Left ventricle myocardium inferior (tissue), 1 donor: Measurements from ENCODE around the gene ZNF736. TPM values are rescaled to one million over a fixed set of nuclear protein-coding genes. Genes with fewer than 3 reads are reported as not detected.
"Not testable (repeated sequence)": the region's sequence is repeated elsewhere in the genome, so short reads cannot be mapped to it uniquely, and the experiment has no call there.

Experiments
- DNase-seq: peaks from one replicate; pipeline ENCODE4 v3.0.0-alpha.2; 2020
- H3K27ac ChIP-seq: fragments of 200-600 bp; replicated peaks from 2 replicates; pipeline ENCODE4 v1.8.0; 2021
- H3K27me3 ChIP-seq: fragments of 200-600 bp; 2 replicates; pipeline ENCODE4 v1.8.0; 2021; ENCODE audit warnings: low read depth
- H3K36me3 ChIP-seq: fragments of 200-600 bp; 2 replicates; pipeline ENCODE4 v1.8.0; 2021
- H3K4me1 ChIP-seq: fragments of 200-600 bp; 2 replicates; pipeline ENCODE4 v1.8.0; 2021
- H3K4me3 ChIP-seq: fragments of 200-600 bp; 2 replicates; pipeline ENCODE4 v1.8.0; 2021; ENCODE audit warnings: mild to moderate bottlenecking, moderate library complexity
- H3K9me3 ChIP-seq: fragments of 200-600 bp; replicated peaks from 2 replicates; pipeline ENCODE4 v1.8.0; 2021
- intact Hi-C: fragments of 100-400 bp; cut with micrococcal nuclease; formaldehyde crosslinking; loops from one replicate; pipeline ENCODE4 v1.11.0; 2022
- long read RNA-seq: library from polyadenylated mRNA; unstranded; transcript quantifications from one replicate; pipeline ENCODE4 v2.0.0, GENCODE V29; 2021
- total RNA-seq: library from RNA; stranded (reverse); fragmentation: NEBNext Ultra II Directional; extraction: Animal tissue kit (Norgen Biotek cat#: 25700); gene quantifications from one replicate; pipeline ENCODE4 v1.2.1, GENCODE V29; 2021
- TF ChIP-seq, protein P1 (sequence below): fragments of 200-600 bp; IDR thresholded peaks from 2 replicates; pipeline ENCODE4 v1.8.0; 2021; ENCODE audit warnings: antibody characterized with exemption, mild to moderate bottlenecking, borderline replicate concordance
- donor health status: DM: no; HTN: yes; CAD: no; lungs with severe emphysema.

The ZNF736 gene
- total RNA-seq, result 4.1 TPM
- long read RNA-seq, partial matches to known transcripts, result 0 of 1 reads
- long read RNA-seq, other reads (novel, unspliced or antisense), result 1 of 1 reads

- peak within 1 kb of the TSS; percentile 72 for H3K27ac ChIP-seq
- H3K36me3 ChIP-seq, result no peaks in the 10 kb centered on the region
- peak; percentile 89 for DNase-seq
- peaks cover 28% of the 10 kb centered on the region for H3K4me1 ChIP-seq
- intact Hi-C loops, result no loop called here
- TF ChIP-seq, protein P1, sequence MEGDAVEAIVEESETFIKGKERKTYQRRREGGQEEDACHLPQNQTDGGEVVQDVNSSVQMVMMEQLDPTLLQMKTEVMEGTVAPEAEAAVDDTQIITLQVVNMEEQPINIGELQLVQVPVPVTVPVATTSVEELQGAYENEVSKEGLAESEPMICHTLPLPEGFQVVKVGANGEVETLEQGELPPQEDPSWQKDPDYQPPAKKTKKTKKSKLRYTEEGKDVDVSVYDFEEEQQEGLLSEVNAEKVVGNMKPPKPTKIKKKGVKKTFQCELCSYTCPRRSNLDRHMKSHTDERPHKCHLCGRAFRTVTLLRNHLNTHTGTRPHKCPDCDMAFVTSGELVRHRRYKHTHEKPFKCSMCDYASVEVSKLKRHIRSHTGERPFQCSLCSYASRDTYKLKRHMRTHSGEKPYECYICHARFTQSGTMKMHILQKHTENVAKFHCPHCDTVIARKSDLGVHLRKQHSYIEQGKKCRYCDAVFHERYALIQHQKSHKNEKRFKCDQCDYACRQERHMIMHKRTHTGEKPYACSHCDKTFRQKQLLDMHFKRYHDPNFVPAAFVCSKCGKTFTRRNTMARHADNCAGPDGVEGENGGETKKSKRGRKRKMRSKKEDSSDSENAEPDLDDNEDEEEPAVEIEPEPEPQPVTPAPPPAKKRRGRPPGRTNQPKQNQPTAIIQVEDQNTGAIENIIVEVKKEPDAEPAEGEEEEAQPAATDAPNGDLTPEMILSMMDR, result no peak
- no peaks in the 10 kb centered on the region for H3K27me3 ChIP-seq
- H3K4me3 ChIP-seq, result peak within 1 kb of the TSS; percentile 88
- H3K9me3 ChIP-seq, result no peaks in the 10 kb centered on the region
Observed at GRCh38 chr7:64313740-64314491, at the start of gene ZNF736. Gene ZNF736, plus strand, starts transcription at chr7:64313961. Its CDS starts 190 bp downstream, at chr7:64314151.

DNA sequence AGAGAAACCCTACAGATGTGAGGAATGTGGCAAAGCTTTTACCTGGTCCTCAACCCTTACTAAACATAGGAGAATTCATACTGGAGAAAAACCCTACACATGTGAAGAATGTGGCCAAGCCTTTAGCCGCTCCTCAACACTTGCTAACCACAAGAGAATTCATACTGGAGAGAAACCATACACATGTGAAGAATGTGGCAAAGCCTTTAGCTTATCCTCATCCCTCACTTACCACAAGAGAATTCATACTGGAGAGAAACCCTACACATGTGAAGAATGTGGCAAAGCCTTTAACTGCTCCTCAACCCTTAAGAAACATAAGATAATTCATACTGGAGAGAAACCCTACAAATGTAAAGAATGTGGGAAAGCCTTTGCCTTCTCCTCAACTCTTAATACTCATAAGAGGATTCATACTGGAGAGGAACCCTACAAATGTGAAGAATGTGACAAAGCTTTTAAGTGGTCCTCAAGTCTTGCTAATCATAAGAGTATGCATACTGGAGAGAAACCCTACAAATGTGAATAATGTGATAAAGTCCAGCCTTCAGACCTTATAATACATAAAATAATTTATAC lies 47.3 kb upstream of the ZNF736 start:
- H3K27me3 ChIP-seq, result no peaks in the 10 kb centered on the region
- H3K36me3 ChIP-seq, result no peaks in the 10 kb centered on the region
- no peaks in the 10 kb centered on the region for H3K4me1 ChIP-seq
- peaks cover 90% of the 10 kb centered on the region for H3K9me3 ChIP-seq
- TF ChIP-seq, protein P1, result no peak
- no peak overlapping the region for H3K4me3 ChIP-seq
- H3K27ac ChIP-seq, result no peak overlapping the region
- intact Hi-C loops, result no loop called here
- no peak for DNase-seq

DNA sequence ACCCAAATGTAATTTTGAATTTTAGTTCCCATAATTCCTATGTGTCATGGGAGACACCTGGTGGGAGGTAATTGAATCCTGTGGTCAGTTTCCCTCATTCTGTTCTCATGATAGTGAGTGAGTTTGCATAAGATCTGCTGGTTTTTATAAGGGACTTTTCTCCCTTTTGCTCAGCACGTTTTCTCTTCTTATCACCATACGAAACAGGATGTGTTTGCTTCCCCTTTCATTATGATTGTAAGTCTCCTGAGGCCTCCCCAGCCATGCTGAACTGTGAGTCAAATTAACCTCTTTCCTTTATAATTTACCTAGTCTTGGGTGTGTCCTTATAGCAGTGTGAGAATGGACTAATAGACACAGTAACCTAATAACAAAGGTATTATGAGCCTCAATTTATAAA lies 36.1 kb upstream of the ZNF736 start:
- Histone ChIP-seq H3K27ac (no peak overlapping the region), H3K36me3 (no peaks in the 10 kb centered on the region), H3K9me3 (peaks cover 34% of the 10 kb centered on the region), H3K27me3 (no peaks in the 10 kb centered on the region), H3K4me1 (no peaks in the 10 kb centered on the region), H3K4me3 (no peak overlapping the region)
- DNase-seq, result no peak
- intact Hi-C loops, result no loop called here
- TF ChIP-seq, protein P1, result no peak

GRCh38 chr7:64294701-64295420 lies 18.9 kb upstream of the ZNF736 start:
- Histone ChIP-seq H3K27ac (no peak overlapping the region), H3K4me3 (no peak overlapping the region), H3K4me1 (no peaks in the 10 kb centered on the region), H3K36me3 (no peaks in the 10 kb centered on the region), H3K27me3 (no peaks in the 10 kb centered on the region), H3K9me3 (no peaks in the 10 kb centered on the region)
- DNase-seq, result no peak
- intact Hi-C loops, result no loop called here
- TF ChIP-seq, protein P1, result no peak

DNA sequence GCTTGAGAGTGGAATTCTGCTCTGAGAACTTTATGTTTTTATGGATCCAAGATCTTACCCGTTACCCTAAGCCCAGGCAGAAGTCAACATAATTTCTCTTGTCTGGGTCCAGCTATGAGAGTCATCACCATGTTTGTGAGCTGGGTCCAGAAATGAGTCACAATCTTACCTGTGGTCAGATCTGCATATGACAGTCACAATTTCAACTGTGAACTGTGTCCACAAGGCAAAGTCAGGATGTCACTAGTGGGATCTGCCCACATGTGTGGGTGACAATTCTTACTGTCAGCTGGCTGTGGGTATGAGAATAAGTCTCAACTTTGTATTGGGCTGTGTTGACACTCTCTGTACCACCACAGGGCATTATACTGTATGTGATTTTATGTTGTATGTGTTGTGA lies 16.3 kb upstream of the ZNF736 start:
- H3K4me1 ChIP-seq, H3K27ac ChIP-seq, H3K4me3 ChIP-seq, H3K36me3 ChIP-seq, H3K9me3 ChIP-seq, intact Hi-C loops, H3K27me3 ChIP-seq, DNase-seq: not testable (repeated sequence)
